ENCODE results near the gene ACTRT2. TPM values are rescaled to one million over a fixed set of nuclear protein-coding genes. Genes with fewer than 3 reads are reported as not detected.

The ACTRT2 gene
- total and polyA plus RNA-seq, 2 of the 8 experiments (the other 6 are each of a cell fraction or from before 2014, with no cell fraction given) = not detected

DNA sequence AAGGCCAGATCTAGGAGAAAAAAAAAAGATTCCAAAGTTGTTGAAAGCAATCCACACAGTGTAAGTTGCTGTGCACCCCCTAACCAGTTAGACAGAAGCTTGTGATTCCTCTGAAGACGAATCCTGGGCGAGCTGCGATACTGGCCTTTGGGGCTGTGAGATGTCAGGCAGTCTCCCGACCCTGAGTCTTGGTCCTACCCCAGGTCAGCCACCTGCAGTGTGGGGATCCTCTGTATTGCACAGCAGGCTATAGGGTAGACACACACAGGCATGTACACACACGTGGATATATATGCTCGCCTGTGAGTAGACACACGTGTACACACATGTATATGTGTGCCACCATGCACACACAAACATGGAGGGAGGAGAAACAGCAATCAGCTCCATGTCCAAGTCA is 12.9 kb downstream of the ACTRT2 start:
- H3K23me2 ChIP-seq (ENCODE audit: low read depth, low read length) = no peaks in the 10 kb centered on the region
- no peak overlapping the region for H3K18ac ChIP-seq (ENCODE audit: extremely low read depth, low read length)
- H3K4me2 ChIP-seq (ENCODE audit: insufficient read depth in 1 of 2, low read depth in 2 of 2, low read length in 2 of 2) = no peak overlapping the region
- no peak overlapping the region for H3K9ac ChIP-seq (replicated peaks in 1 of 4; ENCODE audit: extremely low read depth in 1 of 4, low read depth in 3 of 4, low read length in 3 of 4)
- no peak overlapping the region for H2BK20ac ChIP-seq (ENCODE audit: low read length)
- no peaks in the 10 kb centered on the region for H4K20me1 ChIP-seq (replicated peaks in 1 of 2; ENCODE audit: control insufficient read depth in 1 of 2, insufficient read depth in 2 of 2, low read length in 2 of 2)
- H3K79me1 ChIP-seq (ENCODE audit: low read depth, low read length) = no peaks in the 10 kb centered on the region
- 84% methylated on average over 7 of the region's 7 CpGs; no CpG with 5 or more reads in 1 of the 2 experiments for WGBS, 2 experiments (ENCODE audit: extremely low coverage in 1 of 2, insufficient coverage in 1 of 2, insufficient read length in 1 of 2, insufficient replicate concordance in 2 of 2, low coverage in 1 of 2, low lambda C conversion rate in 2 of 2, missing lambda C conversion rate in 1 of 2)
- no peak overlapping the region for H3K23ac ChIP-seq (ENCODE audit: insufficient read length)
- peaks cover 74 to 100% of the 10 kb centered on the region in 2 experiments for H3K9me3 ChIP-seq (ENCODE audit: insufficient read depth in 2 of 2, low read depth in 1 of 2, low read length in 1 of 2)
- H2AK5ac ChIP-seq (ENCODE audit: low read depth, low read length) = no peak overlapping the region
- H4K8ac ChIP-seq (ENCODE audit: extremely low read depth, insufficient read depth, low read length) = no peak overlapping the region
- H2AFZ ChIP-seq (ENCODE audit: low read length) = no peak overlapping the region
- H2BK12ac ChIP-seq (ENCODE audit: low read depth, low read length) = no peak overlapping the region
- H3K27me3 ChIP-seq (replicated peaks in 1 of 4; ENCODE audit: control insufficient read depth in 3 of 4, extremely low read depth in 1 of 4, insufficient read depth in 3 of 4, low read length in 3 of 4) = no peaks in the 10 kb centered on the region
- DNase-seq (ENCODE audit: low read depth in 1 of 2, low spot score in 2 of 2) = no peak
- no peak overlapping the region for H3K14ac ChIP-seq (ENCODE audit: insufficient read length)
- H3K4ac ChIP-seq (replicated peaks; ENCODE audit: insufficient read length, low read depth, low read length) = no peak overlapping the region
- ChIA-PET CTCF (ENCODE audit: partially characterized antibody) (no interaction called here), POLR2A (ENCODE audit: partially characterized antibody) (no interaction called here)
- H3K27ac ChIP-seq (ENCODE audit: low read depth, low read length) = no peak overlapping the region
- H2BK5ac ChIP-seq (ENCODE audit: low read depth, low read length) = no peak overlapping the region
- H4K5ac ChIP-seq (ENCODE audit: insufficient read length, low read depth, low read length) = no peak overlapping the region
- H4K91ac ChIP-seq (replicated peaks; ENCODE audit: insufficient read length, low read length) = no peak overlapping the region
- H3K4me1 ChIP-seq (replicated peaks in 1 of 4; ENCODE audit: control insufficient read depth in 3 of 4, insufficient read depth in 4 of 4, low read length in 3 of 4) = peaks cover 0 to 4% (median 0%) of the 10 kb centered on the region in 4 experiments; a peak in 1 of 7 replicates
- FAIRE-seq = no peak
- H2BK15ac ChIP-seq (ENCODE audit: low read length) = no peak overlapping the region
- no peak overlapping the region for H3K4me3 ChIP-seq (ENCODE audit: extremely low read depth in 1 of 4, insufficient read depth in 2 of 4, low read depth in 3 of 4, low read length in 4 of 4)
- no peaks in the 10 kb centered on the region for H3K79me2 ChIP-seq (ENCODE audit: control insufficient read depth in 1 of 2, insufficient read depth in 2 of 2, low read length in 2 of 2)
- H3K56ac ChIP-seq (replicated peaks; ENCODE audit: insufficient read length, low read depth, low read length) = no peak overlapping the region
- H3K36me3 ChIP-seq (ENCODE audit: control insufficient read depth in 2 of 4, insufficient read depth in 4 of 4, low read length in 3 of 4) = no peaks in the 10 kb centered on the region; a peak in 1 of 8 replicates
- no peak overlapping the region for H2BK120ac ChIP-seq (replicated peaks; ENCODE audit: low read depth, low read length)

All from H1 (cell line).